M059J (cell line): ENCODE results near the gene HAPLN2. TPM values are rescaled to one million over a fixed set of nuclear protein-coding genes. Genes with fewer than 3 reads are reported as not detected.
A peak's percentile ranks its signal among the peaks of the same experiment; 100 is the strongest.

ENCODE experiments used
- DNase-seq: peaks from one replicate; pipeline ENCODE4 v3.0.0-alpha.2; 2012; ENCODE audit warnings: low read depth
- total RNA-seq: library from RNA; depleted of rRNA; stranded (reverse); fragments of >200 nt; shearing (Covaris generic); gene quantifications from 2 replicates; pipeline ENCODE4 v1.2.3, GENCODE V29; 2014; rRNA removed

HAPLN2 gene
- total RNA-seq = not detected in 2 replicates

DNA sequence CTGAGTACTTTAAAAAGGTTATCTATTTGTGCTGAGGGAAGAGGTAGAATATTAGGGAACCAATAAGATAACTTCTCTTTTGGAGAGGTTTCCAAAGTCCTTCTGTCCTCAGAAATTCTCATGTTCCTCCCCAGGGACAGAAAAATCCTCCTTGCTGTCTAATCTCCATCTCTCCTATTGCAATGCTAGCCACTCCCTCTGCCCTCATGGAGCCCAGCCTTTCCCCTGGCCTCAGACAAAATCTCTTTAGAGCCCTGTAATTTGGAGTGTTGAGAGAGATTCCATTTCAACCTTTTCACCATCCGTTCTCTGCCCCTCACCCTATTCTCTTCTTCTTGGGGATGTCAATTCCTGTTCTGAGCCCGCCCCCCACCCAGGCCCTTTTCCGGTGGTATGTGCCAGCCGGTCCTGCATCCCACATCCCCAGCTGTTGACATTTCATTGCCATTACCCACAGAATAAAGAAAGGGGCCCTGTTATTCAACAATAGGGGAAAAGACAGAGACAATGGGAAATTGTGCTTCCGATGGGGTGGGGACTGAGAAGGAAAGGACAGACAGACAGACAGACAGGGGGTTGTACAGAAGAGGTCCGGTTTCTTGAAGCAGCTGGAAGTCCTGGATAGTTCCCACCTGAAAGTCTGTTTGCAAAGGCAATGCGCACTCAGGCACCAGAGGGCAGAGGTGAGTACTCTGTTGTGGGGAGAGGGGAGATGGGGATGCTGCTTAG, at the start of gene HAPLN2:
Gene HAPLN2, plus strand, starts transcription at position 563 of the 729 bp plus-strand sequence. CDS start 4,076 bp downstream, outside the sequence.
- DNase-seq = no peak

- peak; percentile 91 for DNase-seq
Measured at GRCh38 chr1:156571261-156571852, 47.9 kb upstream of the HAPLN2 start.

- DNase-seq = peak; percentile 91
Measured at GRCh38 chr1:156571919-156572662, 47.1 kb upstream of the HAPLN2 start, which contains the start of gene IQGAP3. TSS of gene IQGAP3 (minus strand) at chr1:156572565. CDS start at chr1:156572529, 36 bp downstream.

DNA sequence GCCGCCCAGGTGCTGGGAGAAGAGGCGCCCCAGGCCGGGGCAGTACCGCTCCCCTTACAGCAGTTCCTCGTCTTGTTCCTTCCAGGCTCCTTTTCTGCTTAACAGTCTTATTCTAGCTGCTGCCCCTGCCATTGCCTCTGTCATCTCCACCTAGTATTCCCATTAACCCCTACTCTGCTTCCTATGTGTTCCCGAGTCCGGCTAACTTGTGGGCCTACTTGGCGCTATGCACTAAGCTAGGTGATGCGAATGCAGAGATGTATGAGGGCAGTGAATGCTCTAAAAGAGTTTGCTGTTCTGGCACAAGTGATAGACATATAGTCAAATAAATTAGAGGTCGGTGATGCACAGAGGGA, 46.6 kb upstream of the HAPLN2 start:
- DNase-seq = no peak

- no peak for DNase-seq
Measured at GRCh38 chr1:156574039-156574633, 45.1 kb upstream of the HAPLN2 start.

GRCh38 chr1:156577550-156577949, 41.7 kb upstream of the HAPLN2 start:
- DNase-seq = no peak

- DNase-seq = no peak
Measured at GRCh38 chr1:156578055-156578454, 41.2 kb upstream of the HAPLN2 start.

GRCh38 chr1:156579472-156579871, 39.7 kb upstream of the HAPLN2 start, which contains the start of gene TTC24:
TSS of gene TTC24 (plus strand) at chr1:156579723. CDS start at chr1:156581365, 1,642 bp downstream.
- no peak for DNase-seq

DNA sequence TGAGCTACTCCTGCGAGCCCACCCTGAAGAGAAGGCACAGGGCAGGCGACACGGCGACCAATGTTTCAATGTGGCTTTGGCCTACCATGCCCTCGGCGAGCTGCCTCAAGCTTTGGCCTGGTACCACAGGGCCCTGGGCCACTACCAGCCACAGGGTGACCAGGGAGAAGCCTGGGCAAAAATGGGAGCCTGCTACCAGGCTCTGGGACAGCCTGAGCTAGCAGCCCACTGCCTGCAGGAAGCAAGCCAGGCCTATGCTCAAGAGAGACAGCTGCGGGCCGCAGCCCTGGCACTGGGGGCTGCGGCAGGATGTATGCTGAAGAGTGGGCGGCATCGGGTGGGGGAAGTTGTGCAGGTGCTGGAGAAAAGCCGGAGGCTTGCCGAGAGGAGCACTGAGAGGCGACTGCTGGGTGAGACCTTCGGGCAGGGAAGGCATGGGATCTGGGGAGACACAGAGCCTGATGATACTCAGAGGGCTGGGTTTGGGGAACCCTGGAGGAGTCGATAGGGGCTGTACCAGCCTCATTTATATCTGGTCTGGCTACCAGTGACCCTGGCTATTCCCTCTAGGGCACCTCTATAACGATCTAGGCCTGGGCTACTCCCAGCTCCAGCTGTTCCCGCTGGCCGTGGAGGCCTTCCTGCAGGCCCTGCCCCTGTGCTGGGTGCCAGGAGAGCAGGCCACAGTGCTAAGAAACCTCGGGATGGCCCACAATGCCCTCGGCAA, 37.4 kb upstream of the HAPLN2 start:
- no peak for DNase-seq

DNA sequence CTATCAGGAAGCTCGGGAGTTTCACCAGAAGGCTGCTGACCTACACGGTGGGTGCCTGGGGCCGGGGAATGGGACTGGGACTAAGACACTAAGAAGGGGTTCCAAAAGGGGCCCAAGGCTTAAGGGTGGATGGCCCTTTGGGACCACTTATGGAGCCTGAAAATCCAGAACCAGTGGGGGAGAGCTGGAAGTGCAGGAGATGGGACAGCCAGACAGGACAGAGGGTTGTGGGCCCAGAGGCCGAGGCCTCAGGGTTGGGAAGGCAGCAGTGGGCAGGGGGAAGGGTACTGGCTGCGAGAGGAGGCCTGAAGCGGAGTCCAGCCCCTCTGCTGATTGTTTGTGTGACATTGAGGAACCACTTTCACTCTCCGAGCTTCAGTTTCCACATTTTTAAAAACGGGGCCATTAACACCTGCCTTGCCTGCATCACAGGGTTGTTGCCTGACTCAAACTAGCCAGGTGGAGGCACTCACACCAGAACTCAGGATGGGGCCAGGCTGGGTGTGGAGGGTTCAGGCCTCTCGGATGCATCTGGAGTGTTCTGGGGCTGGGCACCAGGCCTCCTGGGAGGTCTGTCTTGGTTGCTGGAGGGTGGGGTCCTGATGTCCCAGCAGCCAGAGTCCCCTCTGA, 36.7 kb upstream of the HAPLN2 start:
- DNase-seq = no peak

DNA sequence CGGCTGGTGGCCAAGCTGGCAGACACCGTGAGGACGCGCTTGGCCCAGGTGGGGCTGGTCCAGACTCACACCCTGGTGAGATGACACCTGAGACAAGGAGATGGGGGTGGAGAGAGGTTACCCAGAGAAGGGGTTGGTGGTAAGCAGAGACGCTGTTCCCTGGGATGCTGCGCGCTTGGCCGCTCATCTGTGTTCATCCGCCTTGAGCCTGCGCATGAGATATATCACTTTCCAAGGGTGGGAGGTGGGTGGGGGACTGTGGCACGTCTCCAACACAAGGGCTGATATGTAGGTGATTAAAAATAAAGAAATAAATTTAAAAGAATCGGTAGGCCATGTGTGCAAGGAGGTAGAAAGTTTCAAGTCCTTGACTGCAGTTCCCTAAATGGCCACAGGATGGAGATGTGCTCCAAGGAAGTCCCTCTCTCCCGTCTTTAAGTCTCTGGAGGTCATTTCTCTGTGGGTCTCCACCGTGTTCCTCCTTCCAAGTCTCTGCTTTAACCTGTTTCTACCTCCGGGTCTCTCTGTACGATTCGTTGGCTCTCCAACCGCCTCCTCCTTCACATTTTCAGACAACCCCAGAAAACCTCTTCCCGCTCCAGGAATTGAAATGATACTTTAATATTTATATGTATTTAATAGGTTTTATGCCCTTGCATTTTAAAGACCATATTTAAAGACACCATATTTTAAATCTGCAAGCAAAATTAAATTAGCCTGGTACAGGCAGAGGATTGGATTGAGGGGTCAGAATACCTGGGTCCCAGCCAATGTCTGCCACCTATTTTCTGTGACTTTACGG, 35.2 kb upstream of the HAPLN2 start:
- peak; percentile 76 for DNase-seq

- no peak for DNase-seq
Measured at GRCh38 chr1:156584813-156585212, 34.4 kb upstream of the HAPLN2 start.

DNA sequence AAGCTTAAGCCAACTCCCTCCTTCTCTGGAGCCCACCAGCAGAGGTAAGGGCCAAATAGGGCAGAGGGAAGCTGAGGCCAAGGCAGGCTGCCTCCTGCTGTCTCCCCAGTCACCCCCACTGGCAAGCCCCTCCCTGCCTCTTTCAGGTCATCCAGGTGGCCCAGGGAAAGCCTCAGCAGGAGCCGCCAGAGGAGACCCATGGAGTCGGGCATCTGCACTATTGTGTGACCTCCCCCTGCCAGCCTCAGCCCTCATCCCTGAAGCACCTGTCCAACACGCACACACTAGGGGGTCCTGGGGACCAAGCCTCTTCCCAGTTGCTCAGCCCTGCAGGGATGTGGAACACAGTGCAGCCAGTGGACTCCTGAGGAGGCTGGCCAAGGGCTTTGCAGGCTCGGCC, 32.9 kb upstream of the HAPLN2 start:
- no peak for DNase-seq

DNA sequence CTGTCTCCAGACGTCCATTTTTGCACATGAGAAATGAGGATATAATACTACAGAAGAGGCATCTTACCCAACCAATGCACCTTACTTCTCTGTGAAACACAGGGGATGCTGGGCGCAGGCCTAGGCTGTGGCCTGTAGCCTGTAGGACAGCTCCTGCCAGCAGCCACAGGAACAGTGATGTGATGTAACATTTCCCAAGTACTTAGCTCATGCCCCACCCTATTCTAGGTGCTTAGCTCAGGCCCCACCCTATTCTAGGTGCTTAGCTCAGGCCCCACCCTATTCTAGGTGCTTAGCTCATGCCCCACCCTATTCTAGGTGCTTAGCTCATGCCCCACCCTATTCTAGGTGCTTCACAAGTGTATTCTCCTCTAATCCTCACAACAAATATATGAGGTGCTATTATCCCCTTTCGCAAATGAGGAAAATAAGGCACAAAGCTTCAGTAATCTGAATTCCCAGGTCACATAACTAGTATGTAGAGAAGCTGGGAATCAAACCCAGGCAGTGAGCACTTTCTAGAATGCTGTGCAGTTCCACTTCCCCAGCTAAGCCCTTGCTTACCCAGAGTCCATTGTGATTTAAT, 32.2 kb upstream of the HAPLN2 start:
- DNase-seq = no peak

GRCh38 chr1:156587927-156588326, 31.3 kb upstream of the HAPLN2 start:
- peak; percentile 19 for DNase-seq

DNA sequence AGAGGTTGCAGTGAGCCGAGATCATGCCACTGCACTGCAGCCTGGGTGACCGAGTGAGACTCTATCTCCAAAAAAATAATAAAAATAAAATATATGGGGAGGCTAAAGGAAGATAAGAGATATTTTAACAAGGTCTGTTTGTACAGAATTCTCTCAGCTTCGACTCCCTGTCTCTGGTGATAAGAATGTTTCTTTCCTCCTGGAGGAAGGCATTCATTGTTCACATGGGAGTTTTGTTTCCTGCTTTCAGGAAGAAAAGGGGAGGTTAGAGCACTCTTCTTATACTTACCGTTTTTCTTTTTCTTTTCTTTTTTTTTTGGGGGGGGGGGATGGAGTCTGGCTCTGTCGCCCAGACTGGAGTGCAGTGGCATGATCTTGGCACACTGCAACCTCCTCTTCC, 29.7 kb upstream of the HAPLN2 start:
- no peak for DNase-seq

DNA sequence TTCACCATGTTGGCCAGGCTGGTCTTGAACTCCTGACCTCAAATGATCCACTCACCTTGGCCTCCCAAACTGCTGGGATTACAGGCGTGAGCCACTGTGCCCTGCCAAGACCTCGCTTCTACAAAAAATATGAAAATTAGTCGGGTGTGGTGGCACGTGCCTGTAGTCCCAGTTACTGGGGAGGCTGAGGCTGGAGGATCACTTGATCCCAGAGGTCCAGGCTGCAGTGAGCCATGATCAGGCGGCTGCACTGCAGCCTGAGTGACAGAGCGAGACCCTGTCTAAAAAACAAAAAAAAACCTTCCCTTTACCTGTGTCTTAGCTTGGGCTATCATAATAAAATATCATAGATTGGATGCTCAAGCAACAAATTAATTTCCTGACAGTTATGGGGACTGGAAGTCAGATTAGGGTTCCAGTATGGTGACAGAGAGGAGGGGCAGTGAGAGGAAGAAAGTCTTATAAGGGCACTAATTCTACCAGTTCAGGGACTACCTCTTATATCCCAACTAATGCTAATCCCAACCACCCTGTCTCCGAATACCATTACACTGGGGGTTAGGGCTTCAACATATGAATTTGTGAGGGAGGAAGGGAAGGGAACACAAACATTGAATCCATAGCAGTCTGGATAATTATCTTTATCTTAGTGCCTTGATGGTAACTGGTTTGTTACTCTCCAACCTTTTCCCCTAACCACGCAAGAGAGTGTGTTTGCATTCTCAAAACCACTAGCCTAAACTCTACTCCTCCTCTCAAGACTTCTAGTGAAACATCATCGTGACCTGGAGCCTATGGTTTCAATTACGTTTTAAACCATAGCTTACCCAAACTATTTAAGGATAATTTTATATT, 28.7 kb upstream of the HAPLN2 start:
- DNase-seq = no peak

DNA sequence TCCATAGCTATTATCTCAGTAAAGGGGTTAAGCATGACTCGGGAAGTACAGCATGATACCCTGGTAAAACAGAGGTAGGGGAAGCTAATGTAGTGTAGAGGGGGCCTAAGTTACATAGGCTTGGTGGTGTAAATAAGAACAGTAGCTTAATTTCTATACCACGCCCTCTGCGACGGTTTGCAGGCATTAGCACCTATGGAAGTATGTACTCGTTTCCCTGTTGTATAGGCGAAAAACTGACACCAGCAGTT, 28.1 kb upstream of the HAPLN2 start:
- no peak for DNase-seq
